ENCODE data around the gene POLR1E. TPM values are rescaled to one million over a fixed set of nuclear protein-coding genes. Genes with fewer than 3 reads are reported as not detected.

Gene POLR1E
- total RNA-seq, 1 experiment from 2014 or later, result 31.4 TPM

- Mint-ChIP-seq H3K9me3 (no peaks in the 10 kb centered on the region), H3K27me3 (ENCODE audit: low read depth) (no peaks in the 10 kb centered on the region), H3K27ac (no peak overlapping the region; the same call in 1 of the 2 replicates), H3K36me3 (peaks cover 62% of the 10 kb centered on the region), H3K4me3 (no peak overlapping the region), H3K4me1 (no peaks in the 10 kb centered on the region)
- ChIA-PET POLR2A (no interaction called here), CTCF (no interaction called here)
- DNase-seq (ENCODE audit: low spot score), result no peak
- TF ChIP-seq, protein P1, sequence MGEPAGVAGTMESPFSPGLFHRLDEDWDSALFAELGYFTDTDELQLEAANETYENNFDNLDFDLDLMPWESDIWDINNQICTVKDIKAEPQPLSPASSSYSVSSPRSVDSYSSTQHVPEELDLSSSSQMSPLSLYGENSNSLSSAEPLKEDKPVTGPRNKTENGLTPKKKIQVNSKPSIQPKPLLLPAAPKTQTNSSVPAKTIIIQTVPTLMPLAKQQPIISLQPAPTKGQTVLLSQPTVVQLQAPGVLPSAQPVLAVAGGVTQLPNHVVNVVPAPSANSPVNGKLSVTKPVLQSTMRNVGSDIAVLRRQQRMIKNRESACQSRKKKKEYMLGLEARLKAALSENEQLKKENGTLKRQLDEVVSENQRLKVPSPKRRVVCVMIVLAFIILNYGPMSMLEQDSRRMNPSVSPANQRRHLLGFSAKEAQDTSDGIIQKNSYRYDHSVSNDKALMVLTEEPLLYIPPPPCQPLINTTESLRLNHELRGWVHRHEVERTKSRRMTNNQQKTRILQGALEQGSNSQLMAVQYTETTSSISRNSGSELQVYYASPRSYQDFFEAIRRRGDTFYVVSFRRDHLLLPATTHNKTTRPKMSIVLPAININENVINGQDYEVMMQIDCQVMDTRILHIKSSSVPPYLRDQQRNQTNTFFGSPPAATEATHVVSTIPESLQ (CRISPR knock-in tag; IDR thresholded peaks at IDR 0.05), result no peak
- TF ChIP-seq IRF1 (CRISPR knock-in tag; IDR thresholded peaks at IDR 0.05) (no peak), ZBTB43 (CRISPR knock-in tag; IDR thresholded peaks at IDR 0.05) (no peak), MLX (CRISPR knock-in tag; IDR thresholded peaks at IDR 0.05) (no peak)
- TF ChIP-seq, protein P2, sequence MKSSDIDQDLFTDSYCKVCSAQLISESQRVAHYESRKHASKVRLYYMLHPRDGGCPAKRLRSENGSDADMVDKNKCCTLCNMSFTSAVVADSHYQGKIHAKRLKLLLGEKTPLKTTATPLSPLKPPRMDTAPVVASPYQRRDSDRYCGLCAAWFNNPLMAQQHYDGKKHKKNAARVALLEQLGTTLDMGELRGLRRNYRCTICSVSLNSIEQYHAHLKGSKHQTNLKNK (CRISPR knock-in tag; IDR thresholded peaks at IDR 0.05), result no peak
- no peak for ATAC-seq
Measured at GRCh38 chr9:37504605-37505004, 18.9 kb downstream of the POLR1E start.

DNA sequence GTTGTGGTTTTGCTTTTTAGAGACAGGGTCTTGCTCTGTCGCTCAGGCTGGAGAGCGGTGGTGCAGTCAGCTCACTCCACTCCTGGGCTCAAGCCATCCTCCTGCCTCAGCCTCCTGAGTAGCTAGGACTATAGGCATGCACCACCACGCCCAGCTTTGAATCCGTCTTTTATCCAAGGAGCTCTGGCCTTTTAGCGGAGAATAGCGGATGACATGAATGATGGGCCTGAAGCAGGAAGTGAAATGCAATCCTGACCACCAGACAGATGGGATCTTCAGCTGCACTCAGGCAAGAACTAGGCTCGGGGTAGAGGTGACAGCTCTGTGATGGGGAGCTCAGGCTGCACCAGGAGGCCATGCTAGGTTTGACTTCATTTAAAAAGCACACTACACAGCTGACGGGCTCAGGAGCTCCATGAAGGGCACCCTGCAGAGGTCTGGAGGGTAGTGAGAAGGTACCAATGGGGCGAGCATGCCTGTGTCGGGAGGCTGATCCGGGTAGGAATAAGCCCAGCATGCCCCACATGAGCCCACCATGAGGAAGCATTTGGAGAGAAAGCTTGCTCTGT is 21.9 kb downstream of the POLR1E start:
- POLR2A ChIA-PET, result no interaction called here

More for the DNA sequence above, 21.9 kb downstream of the POLR1E start:
- Mint-ChIP-seq H3K4me3 (no peak overlapping the region), H3K9me3 (no peaks in the 10 kb centered on the region), H3K36me3 (peaks cover 37% of the 10 kb centered on the region), H3K27ac (no peak overlapping the region), H3K4me1 (0 out of 2 replicates have a peak, but pooled peaks cover 3% of the 10 kb centered on the region), H3K27me3 (ENCODE audit: low read depth) (no peaks in the 10 kb centered on the region)
- CTCF ChIA-PET, result no interaction called here
- no peak for TF ChIP-seq GRHL2 (CRISPR knock-in tag; IDR thresholded peaks at IDR 0.05; ENCODE audit: insufficient replicate concordance, severe bottlenecking)
- no peak for TF ChIP-seq IRF2 (CRISPR knock-in tag; IDR thresholded peaks at IDR 0.05; ENCODE audit: borderline replicate concordance, low read depth)
- TF ChIP-seq, protein P3, sequence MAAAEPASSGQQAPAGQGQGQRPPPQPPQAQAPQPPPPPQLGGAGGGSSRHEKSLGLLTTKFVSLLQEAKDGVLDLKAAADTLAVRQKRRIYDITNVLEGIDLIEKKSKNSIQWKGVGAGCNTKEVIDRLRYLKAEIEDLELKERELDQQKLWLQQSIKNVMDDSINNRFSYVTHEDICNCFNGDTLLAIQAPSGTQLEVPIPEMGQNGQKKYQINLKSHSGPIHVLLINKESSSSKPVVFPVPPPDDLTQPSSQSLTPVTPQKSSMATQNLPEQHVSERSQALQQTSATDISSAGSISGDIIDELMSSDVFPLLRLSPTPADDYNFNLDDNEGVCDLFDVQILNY (CRISPR knock-in tag; IDR thresholded peaks at IDR 0.05), result no peak
- TF ChIP-seq MXD4 (CRISPR knock-in tag; IDR thresholded peaks at IDR 0.05; ENCODE audit: borderline replicate concordance), result no peak
- TF ChIP-seq ZNF425 (CRISPR knock-in tag; conservative IDR thresholded peaks at IDR 0.05), result no peak
- no peak for TF ChIP-seq CDX4 (CRISPR knock-in tag; IDR thresholded peaks at IDR 0.05; ENCODE audit: borderline replicate concordance)
- TF ChIP-seq, protein P4, sequence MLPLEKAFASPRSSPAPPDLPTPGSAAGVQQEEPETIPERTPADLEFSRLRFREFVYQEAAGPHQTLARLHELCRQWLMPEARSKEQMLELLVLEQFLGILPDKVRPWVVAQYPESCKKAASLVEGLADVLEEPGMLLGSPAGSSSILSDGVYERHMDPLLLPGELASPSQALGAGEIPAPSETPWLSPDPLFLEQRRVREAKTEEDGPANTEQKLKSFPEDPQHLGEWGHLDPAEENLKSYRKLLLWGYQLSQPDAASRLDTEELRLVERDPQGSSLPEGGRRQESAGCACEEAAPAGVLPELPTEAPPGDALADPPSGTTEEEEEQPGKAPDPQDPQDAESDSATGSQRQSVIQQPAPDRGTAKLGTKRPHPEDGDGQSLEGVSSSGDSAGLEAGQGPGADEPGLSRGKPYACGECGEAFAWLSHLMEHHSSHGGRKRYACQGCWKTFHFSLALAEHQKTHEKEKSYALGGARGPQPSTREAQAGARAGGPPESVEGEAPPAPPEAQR (CRISPR knock-in tag; IDR thresholded peaks at IDR 0.05), result no peak
- DNase-seq (ENCODE audit: low spot score), result no peak
- ATAC-seq, result no peak

Data from WTC11 (cell line).